AG10803 (cell line): ENCODE data around the gene SMIM38.

Experiments
- DNase-seq: peaks from one replicate; pipeline ENCODE4 v3.0.0; 2010; ENCODE audit warnings: low read depth
- H3K4me3 ChIP-seq: 2 replicates; pipeline ENCODE4 v1.5.1; 2011; ENCODE audit warnings: mild to moderate bottlenecking, low read length, control low read depth
- CTCF ChIP-seq: conservative IDR thresholded peaks from 2 replicates; pipeline ENCODE4 v1.5.1; 2011; ENCODE audit warnings: mild to moderate bottlenecking, low read length, control low read depth, inconsistent platforms

The SMIM38 gene

GRCh38 chr11:69193629-69194028 lies 37.9 kb downstream of the SMIM38 start:
- TF ChIP-seq CTCF = no peak
- no peak overlapping the region for H3K4me3 ChIP-seq
- no peak for DNase-seq

- no peak for TF ChIP-seq CTCF
Observed at GRCh38 chr11:69194396-69194795, 38.7 kb downstream of the SMIM38 start.

GRCh38 chr11:69194956-69195355 lies 39.2 kb downstream of the SMIM38 start:
- no peak overlapping the region for H3K4me3 ChIP-seq
- DNase-seq = no peak
- TF ChIP-seq CTCF = no peak

More at GRCh38 chr11:69194396-69194795, 38.7 kb downstream of the SMIM38 start:
- DNase-seq = no peak
- H3K4me3 ChIP-seq = no peak overlapping the region

- H3K4me3 ChIP-seq = no peak overlapping the region
- TF ChIP-seq CTCF = no peak
- no peak for DNase-seq
Observed at GRCh38 chr11:69195824-69196782, 40.4 kb downstream of the SMIM38 start.

- DNase-seq = no peak
- no peak for TF ChIP-seq CTCF
Observed at GRCh38 chr11:69196783-69197169, 41.0 kb downstream of the SMIM38 start.

GRCh38 chr11:69198891-69199582 lies 43.3 kb downstream of the SMIM38 start:
- no peak for DNase-seq
- no peak overlapping the region for H3K4me3 ChIP-seq
- no peak for TF ChIP-seq CTCF

More at GRCh38 chr11:69196783-69197169, 41.0 kb downstream of the SMIM38 start:
- no peak overlapping the region for H3K4me3 ChIP-seq
